ENCODE data around the gene DVL1.

The DVL1 gene

GRCh38 chr1:1287288-1288110, 61.7 kb downstream of the DVL1 start:
- TF ChIP-seq CTCF (conservative IDR thresholded peaks at IDR 0.05; ENCODE audit: low read length), result no peak
- H3K4me3 ChIP-seq (ENCODE audit: low read length), result no peak overlapping the region
- no peak for DNase-seq (ENCODE audit: low read depth)

- no peak overlapping the region for H3K4me3 ChIP-seq (ENCODE audit: low read length)
- no peak for DNase-seq (ENCODE audit: low read depth)
- TF ChIP-seq CTCF (conservative IDR thresholded peaks at IDR 0.05; ENCODE audit: low read length), result no peak
Measured at GRCh38 chr1:1286313-1287261, 62.6 kb downstream of the DVL1 start.

GRCh38 chr1:1285611-1286311, 63.5 kb downstream of the DVL1 start:
- no peak for DNase-seq (ENCODE audit: low read depth)
- no peak for TF ChIP-seq CTCF (conservative IDR thresholded peaks at IDR 0.05; ENCODE audit: low read length)
- no peak overlapping the region for H3K4me3 ChIP-seq (ENCODE audit: low read length)

Data from AG10803 (cell line).